GM10847 (cell line): ENCODE results near the gene SGSM1.

Experiments
- POLR2A ChIP-seq: IDR thresholded peaks from 2 replicates; pipeline ENCODE4 v1.6.1; 2011; ENCODE audit not compliant: insufficient read length; ENCODE audit errors: extremely low read depth

Gene SGSM1

DNA sequence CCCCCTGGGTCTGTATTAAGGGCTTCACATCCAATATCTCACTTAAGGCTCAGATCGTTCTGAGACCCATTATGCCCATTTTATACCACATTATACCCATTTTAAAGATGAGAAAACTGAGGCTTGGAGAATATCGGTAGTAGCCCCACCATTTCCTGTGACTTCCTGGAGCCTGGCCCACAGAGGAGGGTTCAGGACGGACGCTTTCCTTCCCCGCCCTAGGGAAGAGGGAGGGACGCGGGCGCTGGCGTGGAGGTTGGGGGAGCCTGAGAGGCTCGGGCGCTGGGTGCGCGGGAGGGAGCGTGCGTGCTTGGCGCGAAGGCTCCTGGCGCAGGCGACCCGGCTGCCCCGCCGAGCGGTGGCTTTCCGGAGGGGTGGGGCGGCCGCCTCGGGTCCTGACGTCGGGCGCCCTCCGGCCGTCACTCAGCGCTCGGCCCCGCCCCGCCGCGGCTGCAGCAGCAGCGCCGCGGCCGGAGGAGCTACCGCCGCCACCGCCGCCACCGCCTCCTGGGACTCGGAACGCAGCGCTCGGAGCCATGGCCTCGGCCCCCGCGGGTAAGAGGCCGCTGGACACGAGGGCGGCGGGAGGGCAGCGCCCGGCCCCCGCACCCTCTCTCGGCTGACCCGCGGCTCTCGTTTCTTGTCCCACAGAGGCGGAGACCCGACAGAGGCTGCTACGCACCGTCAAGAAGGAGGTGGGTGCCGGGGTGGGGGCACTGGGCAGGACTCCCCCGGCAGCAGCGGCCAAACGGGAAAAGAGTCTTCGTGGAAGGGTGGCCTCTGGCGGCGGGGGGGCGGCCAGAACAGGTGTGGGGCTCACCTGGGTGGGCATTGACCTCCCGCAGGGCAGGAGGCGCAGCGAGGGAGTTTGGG lies at the start of gene SGSM1:
Gene SGSM1, plus strand, starts transcription at position 422 of the 873 bp plus-strand sequence. Its CDS starts 115 bp downstream, at position 537.
- no peak for TF ChIP-seq POLR2A

DNA sequence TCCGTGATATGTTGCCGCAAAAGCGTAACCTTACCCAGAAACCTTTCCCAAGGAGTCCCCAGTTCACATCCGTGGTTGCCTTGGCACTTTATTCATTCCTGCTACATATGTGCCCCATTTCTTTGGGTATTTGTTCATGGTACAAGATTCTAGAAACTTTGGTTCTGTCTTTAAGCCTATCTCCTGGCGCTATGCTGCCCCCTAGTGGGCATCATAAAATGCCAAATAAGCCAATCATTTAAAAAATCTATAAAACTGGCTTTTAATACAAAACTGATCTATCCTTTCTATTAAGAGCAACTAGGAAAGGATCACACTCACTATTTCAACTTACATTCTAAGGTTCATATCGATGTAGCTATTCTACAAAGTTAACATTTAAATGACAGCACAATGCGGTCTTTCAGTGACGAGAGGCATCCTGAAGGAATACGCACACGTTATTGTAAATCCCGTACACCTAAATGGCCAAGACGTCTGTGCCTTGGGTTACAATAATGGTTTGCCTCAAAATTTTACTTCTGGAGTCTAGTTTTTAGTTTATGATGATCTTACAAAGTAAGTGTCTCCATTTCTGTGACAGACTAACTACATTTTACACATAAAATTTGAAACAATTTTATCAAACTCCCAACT lies 47.7 kb upstream of the SGSM1 start:
- TF ChIP-seq POLR2A, result no peak

DNA sequence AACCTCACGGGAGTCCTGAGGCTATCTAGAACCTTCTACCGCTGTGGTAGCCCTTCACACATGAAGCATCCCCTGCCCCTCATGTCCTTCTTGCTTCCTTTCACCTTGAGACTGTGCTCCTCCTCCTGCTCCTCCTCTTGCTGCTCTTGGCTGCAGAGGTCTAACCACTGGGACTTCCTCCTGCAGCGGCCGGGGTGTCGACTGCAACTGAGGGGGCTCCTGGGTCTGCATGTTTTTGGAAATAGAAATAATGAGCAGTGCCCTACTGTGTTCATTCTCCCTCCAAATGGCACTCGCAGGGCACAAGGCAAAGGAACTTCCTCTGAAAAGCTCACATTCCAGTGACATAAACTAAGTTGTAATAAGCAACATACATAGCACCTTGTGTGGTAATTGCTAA lies 46.2 kb upstream of the SGSM1 start:
- TF ChIP-seq POLR2A, result no peak

DNA sequence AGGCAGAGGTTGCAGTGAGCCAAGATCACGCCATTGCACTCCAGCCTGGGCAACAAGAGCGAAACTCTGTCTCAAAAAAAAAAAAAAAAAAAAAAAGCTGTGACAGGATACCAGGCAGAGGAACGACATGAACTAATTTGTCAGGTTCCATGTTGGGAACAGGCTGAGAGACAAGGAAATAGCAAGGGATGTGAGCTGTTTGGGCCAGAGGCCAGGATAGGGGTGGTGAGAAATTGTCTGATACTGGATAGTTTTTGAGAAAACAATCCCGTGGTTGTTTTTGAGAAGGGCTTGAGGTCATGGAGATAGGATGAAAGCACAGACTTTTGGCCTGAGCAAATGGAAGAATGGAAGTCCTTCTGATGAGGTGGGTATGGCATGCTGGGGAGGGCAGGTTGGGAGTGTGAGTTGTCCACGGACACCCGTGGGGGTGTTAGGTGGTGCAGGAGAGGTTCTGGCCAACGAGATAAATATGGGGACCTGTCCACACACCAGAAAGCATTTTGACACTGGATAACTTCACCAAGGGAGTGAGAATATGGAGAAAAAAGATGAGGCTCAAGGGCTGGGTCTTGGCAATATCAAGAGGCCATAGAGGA lies 45.2 kb upstream of the SGSM1 start:
- no peak for TF ChIP-seq POLR2A

DNA sequence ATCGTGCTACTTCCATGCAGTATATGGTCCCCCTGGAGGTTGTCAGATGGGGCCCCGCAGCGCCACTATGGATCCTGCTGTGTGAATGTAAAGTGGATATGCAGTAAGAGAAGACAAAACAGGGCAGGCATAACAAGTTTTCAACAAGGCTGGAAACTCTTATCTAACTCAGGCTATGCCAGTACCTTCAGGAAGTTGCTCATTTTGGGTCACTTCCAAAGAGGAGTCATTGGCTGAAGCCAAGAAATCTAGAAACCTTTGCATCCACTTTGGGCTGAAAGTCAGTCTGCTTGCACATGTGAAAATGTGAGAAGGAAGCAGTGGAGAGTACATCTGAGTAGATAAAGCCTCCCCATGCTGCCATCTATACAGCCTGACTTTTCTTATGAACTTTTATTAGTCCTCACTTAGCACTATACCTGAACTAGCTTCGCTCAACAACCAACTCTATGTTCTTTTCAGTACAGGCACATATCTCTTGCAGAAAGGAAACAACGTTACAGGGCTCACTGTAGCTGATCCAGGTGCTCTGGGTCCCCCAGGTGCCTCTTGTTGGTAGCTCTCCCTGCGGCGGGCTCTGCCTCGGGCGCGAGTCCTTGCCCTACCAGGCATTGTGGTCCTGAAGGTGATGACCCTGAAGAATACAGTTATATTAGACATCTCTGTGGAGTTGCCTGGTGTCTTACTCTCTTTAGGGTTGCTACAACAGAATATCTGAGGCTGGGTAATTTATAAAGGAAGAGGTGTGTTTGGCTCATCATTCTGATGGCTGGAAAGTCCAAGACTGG lies 43.9 kb upstream of the SGSM1 start:
- TF ChIP-seq POLR2A, result no peak

GRCh38 chr22:24763872-24764485 lies 42.0 kb upstream of the SGSM1 start:
- TF ChIP-seq POLR2A, result no peak

DNA sequence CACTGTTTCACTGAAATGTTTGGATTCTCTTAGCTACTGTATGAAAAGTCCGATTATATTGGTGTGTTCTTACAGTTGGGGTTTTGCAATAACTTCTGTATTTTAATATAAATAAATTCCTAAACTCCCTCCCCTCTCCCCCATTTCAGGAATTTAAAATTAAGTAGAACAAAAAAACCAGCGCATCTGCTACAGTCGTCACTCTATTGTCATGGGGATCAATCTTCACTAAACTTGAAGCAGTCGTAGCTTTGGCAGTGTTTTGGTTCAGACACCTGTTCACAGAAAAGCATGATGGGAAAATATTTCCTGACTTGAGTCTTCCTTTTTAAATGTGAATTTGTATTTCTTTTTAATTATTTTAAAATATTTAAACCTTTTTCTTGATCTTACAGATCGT lies 40.8 kb upstream of the SGSM1 start:
- no peak for TF ChIP-seq POLR2A

DNA sequence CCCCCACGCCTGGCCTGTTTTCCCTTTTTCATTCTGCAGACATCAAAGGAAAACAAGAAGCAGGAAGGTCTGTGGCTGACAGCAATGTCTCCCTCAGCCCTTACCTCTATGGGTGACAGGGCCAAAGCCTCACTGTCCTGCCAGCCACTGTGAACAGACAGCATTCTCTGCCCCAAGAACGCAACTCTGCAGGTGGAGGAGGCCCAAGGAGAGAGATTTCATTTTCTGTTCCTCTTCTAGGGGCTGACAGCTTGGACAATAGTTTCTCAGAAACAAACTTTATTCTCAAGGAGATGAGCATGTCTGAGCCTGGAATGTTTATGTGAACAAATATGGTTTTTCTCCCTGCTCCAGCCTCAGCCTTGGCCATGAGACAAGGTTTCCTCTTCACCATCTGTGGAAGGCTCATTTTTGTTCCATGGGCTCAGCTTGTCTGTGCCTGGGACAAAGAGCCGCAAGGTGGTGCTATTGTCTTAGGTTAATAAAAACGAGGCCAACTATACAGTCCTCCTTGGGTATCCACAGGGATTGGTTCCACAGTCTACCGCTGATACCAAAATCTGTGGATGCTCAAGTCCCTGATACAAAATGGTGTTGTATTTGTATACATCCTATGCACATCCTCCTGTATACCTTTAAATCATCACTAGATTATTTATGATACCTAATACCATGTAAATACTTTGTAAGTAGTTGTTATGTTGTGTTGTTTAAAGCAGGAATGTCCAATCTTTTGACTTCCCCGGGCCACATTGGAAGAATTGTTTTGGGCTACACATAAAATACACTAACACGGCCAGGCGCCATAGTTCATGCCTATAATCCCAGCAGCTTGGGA lies 37.3 kb upstream of the SGSM1 start:
- TF ChIP-seq POLR2A, result no peak

GRCh38 chr22:24772493-24773220 lies 33.4 kb upstream of the SGSM1 start:
- no peak for TF ChIP-seq POLR2A

DNA sequence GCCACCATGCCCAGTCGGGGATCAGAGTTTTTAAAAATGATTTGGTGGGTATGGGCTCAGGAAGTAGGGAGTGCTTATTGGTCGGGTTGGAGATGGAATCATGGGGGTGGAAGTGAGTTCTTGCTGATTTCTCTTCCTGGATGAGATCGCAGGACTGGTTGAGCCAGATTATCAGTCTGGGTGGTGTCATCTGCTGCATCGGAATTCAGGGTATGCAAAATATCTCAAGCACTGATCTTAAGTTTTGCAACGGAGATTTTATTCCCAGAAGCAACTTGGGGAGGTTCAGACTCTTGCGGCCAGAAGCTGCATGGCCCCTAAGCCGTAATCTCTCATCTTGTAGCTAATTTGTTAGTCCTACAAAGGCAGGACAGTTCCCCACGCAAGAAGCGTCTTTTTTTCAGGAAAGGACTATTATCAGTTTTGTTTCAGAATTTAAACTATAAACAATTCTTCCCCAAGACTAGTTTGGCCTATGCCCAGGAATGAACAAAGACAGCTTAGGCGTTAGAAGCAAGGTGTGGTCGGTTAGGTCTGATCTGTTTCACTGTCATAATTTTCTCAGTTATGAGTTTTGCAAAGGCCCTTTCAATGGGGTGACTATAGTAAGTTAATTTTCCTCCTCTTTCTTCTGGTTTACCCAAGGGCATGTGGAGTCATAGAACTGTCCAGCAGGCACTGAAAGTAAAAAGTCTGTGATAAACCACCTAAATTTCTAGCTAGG lies 30.1 kb upstream of the SGSM1 start:
- TF ChIP-seq POLR2A, result no peak

- no peak for TF ChIP-seq POLR2A
Observed at GRCh38 chr22:24776525-24776924, 29.5 kb upstream of the SGSM1 start.

- no peak for TF ChIP-seq POLR2A
Observed at GRCh38 chr22:24789516-24789915, 16.5 kb upstream of the SGSM1 start.

DNA sequence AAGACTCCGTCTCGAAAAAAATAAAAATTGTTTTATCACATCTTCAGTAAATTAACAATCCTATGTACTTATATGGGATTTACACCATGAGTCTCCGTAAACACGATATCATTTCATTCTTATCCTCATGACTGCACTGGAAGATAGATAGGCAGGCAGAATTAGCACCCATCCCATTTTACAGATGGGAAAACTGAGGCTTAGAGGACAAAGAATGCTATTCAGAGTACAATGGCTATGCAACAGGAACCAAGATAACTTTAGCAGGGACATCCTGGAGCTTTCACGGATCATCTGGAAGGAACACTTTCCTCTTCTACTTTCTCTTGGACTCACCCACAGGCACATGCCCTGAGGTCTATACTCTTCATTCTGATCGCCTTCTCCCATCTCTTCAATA lies 14.6 kb upstream of the SGSM1 start:
- TF ChIP-seq POLR2A, result no peak
